ENCODE results near the gene ITGA7. TPM values are rescaled to one million over a fixed set of nuclear protein-coding genes. Genes with fewer than 3 reads are reported as not detected.

Gene ITGA7
- 7.8 and 10.7 TPM in 2 replicates for total RNA-seq (2014; rRNA removed; shearing (Covaris generic))

- peak; percentile 34 for DNase-seq (ENCODE audit: low spot score)
Observed at GRCh38 chr12:55707841-55708694, at the start of gene ITGA7. TSS of gene ITGA7 (minus strand) at chr12:55707904. CDS start at chr12:55707682, 222 bp downstream.

DNA sequence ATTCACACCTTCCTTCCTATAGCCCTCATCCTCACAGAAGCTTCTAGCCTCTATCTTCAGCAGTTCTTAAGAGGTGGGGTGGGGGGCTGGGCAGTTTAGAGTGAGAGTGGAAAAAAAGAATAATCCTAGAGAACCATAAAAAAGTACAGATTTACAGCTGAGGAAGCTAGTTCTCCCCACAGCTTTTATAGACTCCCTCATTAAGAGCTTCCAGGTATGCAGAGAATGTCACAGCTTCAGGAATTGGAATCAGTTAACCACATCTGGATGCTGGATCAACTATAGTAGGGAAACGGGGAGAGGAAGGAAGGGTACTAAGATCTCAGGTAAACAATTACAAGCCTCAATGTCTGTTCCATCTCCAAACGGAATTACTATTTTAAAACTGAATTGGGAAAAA is 47.5 kb upstream of the ITGA7 start:
- no peak for DNase-seq (ENCODE audit: low spot score)

DNA sequence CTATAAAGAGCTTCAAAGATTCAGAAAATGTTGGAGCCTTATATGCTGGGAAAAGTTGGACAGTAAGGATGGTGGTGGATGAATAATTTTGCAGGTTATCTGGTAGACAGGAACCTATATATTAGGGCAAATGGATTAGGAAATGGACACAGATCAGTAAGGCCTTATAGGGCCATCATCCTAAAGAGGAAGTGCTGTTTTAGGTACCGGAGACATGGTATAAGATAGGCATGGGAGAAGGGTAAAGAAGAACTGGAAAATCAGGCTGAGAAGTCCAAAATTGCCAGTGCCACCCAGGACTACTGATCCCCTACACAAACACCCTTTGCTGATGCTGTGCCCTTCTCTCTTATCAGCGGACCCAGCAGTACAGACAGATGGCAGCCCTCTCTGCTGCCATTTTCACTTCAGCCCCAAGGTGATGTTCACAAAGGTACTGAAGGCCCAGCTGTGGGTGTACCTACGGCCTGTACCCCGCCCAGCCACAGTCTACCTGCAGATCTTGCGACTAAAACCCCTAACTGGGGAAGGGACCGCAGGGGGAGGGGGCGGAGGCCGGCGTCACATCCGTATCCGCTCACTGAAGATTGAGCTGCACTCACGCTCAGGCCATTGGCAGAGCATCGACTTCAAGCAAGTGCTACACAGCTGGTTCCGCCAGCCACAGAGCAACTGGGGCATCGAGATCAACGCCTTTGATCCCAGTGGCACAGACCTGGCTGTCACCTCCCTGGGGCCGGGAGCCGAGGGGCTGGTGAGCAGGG is 40.7 kb upstream of the ITGA7 start:
- DNase-seq (ENCODE audit: low spot score), result no peak

DNA sequence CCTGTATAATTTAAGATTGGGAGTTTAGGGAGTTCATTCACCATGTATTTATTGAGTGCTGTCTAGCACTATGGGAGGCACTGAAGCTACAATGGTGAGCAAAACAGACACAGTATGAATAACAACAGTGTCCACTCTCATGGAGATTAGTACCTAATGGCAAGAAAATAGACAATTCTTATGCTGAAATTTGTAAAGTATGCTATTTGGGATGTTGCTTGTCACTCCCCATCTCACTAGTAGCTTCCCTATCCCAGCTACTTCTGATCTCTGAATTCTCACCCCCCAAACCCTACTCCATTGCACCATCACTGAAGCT is 39.2 kb upstream of the ITGA7 start:
- DNase-seq (ENCODE audit: low spot score), result no peak

- DNase-seq (ENCODE audit: low spot score), result no peak
Observed at GRCh38 chr12:55746174-55746912, 38.6 kb upstream of the ITGA7 start.

GRCh38 chr12:55745361-55746173 is 37.9 kb upstream of the ITGA7 start:
- no peak for DNase-seq (ENCODE audit: low spot score)

DNA sequence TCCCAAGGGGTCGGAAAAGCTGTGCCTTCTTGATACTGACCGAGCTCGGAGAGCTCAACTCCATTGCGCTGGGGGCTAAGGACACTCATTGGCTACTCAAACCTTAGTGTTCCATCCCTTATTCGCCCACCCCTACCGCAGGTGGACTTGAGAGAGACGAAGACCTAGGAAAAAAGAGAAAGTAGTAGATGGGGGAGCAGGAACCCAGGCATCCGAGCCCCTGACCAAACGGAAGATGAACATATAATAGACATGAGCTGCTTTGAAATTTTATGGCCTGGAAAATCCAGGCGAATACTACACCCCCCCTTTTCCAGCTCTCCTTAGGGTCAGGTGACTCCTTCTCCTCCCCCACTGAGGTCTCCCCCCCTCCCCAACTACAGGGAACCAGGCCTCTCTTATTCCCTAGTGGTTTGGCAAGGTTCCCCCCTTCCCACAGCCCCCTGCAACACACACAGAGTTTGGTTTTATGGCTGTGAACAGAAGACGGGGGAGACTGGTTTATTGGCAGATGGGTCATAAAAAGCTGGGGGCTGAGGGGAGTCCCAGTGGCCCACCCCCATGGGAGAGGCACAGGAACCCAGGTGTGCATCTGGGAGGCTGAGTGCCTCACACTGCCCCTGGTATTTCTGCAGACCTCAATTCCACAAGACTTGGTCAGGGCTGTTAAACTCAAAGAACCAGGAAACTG is 36.8 kb upstream of the ITGA7 start:
- no peak for DNase-seq (ENCODE audit: low spot score)

DNA sequence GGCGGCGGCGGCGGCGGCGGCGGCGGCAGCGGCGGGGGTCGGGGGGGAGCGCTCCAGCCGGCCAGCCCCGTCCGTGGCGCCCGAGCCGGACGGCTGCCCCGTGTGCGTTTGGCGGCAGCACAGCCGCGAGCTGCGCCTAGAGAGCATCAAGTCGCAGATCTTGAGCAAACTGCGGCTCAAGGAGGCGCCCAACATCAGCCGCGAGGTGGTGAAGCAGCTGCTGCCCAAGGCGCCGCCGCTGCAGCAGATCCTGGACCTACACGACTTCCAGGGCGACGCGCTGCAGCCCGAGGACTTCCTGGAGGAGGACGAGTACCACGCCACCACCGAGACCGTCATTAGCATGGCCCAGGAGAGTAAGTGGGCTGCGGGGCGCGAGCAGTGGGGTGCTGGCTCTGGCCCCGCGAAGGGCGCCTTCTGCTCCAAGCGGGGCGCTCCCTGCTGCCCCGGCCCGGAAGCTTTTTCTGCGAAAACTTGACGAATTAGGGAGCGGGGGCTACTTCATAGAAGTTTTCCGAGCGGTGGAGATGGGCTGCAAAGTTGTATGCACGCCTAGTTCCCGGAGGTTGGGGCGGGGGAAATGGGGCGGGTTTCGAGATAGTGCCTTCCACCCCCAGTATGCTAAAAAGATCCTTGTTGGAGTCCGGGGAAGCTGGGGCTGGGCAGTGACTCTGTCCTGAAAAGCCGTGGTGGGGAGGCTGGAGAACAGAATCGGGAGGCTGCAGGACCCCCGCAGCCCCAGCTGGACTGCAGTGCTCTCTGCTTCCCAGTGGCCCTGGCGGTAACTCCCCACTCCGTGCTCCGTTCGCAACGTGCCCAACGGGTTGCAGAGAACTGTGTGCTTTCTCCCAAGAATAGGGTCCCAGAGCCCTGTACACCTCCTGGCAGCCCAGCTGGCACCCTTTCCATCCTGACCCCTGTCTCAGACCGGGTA is 36.0 kb upstream of the ITGA7 start:
- DNase-seq (ENCODE audit: low spot score), result no peak

DNA sequence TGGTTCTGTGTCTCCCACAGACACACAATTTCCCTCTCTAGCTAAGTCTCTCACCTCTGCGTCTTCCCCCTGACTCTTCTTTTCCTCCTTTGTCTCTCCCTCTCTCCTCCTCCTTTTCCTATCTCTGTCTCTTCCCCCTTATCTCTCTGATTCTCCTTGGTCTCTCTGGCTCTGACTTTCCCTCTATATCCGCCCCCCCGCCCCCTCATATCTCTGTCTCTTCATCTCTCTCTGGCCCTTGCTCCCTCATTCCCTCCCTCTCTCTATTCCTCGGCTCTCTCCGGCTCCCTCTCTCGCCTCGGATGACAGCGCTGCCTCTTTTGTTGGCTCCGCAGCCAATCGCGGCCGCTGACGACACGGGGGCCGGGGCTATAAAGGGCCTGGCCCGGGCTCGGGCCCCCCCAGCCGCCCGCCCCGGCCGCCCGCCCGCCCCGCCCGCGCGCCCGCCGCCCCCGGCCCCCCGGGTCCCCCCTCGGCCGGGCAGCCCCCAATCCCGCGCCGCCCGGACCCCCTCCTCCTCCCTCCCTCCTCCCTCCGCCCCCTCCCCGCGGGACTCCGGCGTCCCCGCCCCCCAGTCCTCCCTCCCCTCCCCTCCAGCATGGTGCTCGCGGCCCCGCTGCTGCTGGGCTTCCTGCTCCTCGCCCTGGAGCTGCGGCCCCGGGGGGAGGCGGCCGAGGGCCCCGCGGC is 35.2 kb upstream of the ITGA7 start, which contains the start of gene GDF11:
GDF11 (plus strand) TSS at position 404 of the 687 bp plus-strand sequence; CDS start at position 599, 195 bp downstream.
- DNase-seq (ENCODE audit: low spot score), result peak; percentile 65

DNA sequence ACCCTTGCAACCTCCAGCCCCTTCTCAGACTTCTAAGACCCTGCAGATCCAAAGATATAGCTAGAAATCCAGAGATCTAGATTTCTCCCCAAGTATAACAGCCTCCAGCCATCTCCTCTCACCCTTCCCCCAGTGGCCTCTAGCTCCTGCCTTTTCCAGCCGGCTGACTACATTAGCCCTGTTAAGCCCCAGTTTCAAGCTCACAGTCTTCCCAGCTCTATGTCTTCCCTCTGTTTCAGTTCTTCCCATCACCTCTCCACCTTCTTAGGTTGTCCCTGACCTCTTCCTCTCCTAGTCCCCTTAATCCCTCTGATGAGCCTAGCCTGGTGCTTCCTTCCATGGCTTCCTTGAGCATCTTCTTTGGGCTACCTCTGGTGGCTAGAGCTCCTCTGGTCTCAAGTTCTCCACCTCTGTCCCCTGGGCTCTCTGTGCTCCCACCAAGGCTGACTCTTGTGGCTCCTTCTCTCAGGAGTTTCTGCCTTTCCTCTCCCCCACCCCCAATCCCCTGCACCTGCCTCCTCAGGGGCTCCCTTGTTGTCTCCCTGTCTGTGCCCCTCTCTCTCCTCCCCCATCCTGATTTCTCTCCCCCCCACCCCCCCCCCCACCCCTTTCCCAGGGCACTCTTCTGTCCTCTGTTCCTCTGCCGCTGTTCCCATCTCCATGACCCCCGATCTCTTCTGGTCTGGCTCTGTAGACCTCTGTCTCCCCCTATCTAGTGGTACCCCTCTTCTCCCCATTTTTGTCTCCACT is 34.4 kb upstream of the ITGA7 start:
- DNase-seq (ENCODE audit: low spot score), result no peak

- no peak for DNase-seq (ENCODE audit: low spot score)
Observed at GRCh38 chr12:55739025-55739378, 31.3 kb upstream of the ITGA7 start.

- peak; percentile 71 for DNase-seq (ENCODE audit: low spot score)
Observed at GRCh38 chr12:55738123-55739024, 30.7 kb upstream of the ITGA7 start.

DNA sequence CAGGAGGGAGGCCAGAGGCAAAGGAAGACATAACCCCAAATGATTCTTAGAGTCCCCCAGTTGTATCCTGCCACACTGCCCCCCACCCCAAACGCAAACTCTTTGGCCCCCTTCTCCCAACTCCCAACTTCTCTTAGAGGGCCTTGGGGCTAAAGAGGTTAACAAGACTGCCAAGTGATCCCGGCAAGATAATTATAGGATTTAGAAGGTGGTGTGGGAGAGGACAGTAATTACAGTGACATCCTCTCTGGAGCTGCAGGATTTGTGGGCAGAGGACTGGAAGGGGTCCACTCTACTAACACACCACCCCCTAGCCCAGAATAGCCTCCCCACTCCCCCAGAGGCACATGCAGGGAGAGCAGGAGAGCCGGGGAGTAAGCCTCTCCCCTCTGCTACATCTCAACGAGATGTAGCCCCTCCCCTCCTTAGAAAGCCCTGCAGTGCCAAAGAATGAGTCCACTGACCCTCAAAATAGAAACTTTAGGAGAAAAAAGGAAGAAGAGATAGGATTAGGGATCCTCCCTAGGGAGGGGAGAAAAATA is 29.9 kb upstream of the ITGA7 start:
- DNase-seq (ENCODE audit: low spot score), result no peak

GRCh38 chr12:55736780-55737580 is 29.3 kb upstream of the ITGA7 start:
- DNase-seq (ENCODE audit: low spot score), result peak; percentile 52

DNA sequence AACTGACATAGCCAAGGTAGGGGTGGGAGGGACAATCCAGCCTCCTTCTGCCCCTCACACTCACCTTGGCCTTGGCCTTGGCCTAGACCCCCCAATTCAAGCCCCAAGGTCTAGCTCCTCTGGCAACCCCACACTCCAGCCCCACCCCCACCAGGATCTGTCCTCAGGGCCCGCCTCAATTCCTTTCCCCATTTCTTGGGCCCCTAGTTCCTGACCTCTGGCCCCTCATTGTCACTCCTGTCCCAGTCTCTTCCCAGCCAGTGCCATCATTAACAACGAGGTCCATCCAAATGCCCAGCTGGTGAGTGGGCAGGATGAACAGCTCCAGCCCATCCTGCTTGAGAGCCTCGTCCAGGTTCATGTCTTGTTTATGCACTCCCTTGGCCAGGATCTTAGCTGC is 28.4 kb upstream of the ITGA7 start:
- no peak for DNase-seq (ENCODE audit: low spot score)

- DNase-seq (ENCODE audit: low spot score), result no peak
Observed at GRCh38 chr12:55734595-55734994, 26.9 kb upstream of the ITGA7 start.
